Neural crest cell (in vitro differentiated cells): ENCODE data around the gene TSPAN12. TPM values are rescaled to one million over a fixed set of nuclear protein-coding genes. Genes with fewer than 3 reads are reported as not detected.

Experiments
- DNase-seq: peaks from one replicate; pipeline ENCODE4 v3.0.0; 2021; ENCODE audit warnings: low read depth, mixed read lengths, low spot score
- H3K27ac Mint-ChIP-seq: one replicate; pipeline ENCODE4 v1.8.0; 2021; ENCODE audit warnings: mild to moderate bottlenecking, mixed read lengths; ENCODE audit not compliant: unreplicated experiment
- H3K27me3 Mint-ChIP-seq: 2 replicates; pipeline ENCODE4 v1.8.0; 2021; ENCODE audit warnings: low read depth, mild to moderate bottlenecking, mixed read lengths
- H3K36me3 Mint-ChIP-seq: 2 replicates; pipeline ENCODE4 v1.8.0; 2021; ENCODE audit warnings: low read depth, mild to moderate bottlenecking, mixed read lengths
- H3K4me1 Mint-ChIP-seq: 2 replicates; pipeline ENCODE4 v1.8.0; 2021; ENCODE audit warnings: mixed read lengths
- H3K4me3 Mint-ChIP-seq: one replicate; pipeline ENCODE4 v1.8.0; 2021; ENCODE audit warnings: mild to moderate bottlenecking, mixed read lengths
- H3K9me3 Mint-ChIP-seq: 2 replicates; pipeline ENCODE4 v1.8.0; 2021; ENCODE audit warnings: mixed read lengths
- CTCF ChIP-seq: fragments of 200-600 bp; sonication (generic); conservative IDR thresholded peaks from 2 replicates; pipeline ENCODE4 v1.5.0; 2021; ENCODE audit warnings: antibody characterized with exemption, mild to moderate bottlenecking
- total RNA-seq: library from RNA; stranded (reverse); gene quantifications from 2 replicates; pipeline ENCODE4 v1.2.1, GENCODE V29; 2021

The TSPAN12 gene
- total RNA-seq, 1 donor from 2014 or later: 15.7 TPM

GRCh38 chr7:120774481-120774880, 83.5 kb downstream of the TSPAN12 start:
- H3K9me3 Mint-ChIP-seq: no peaks in the 10 kb centered on the region
- TF ChIP-seq CTCF: no peak
- no peak overlapping the region for H3K27ac Mint-ChIP-seq
- no peaks in the 10 kb centered on the region for H3K36me3 Mint-ChIP-seq
- no peak overlapping the region for H3K4me3 Mint-ChIP-seq
- DNase-seq: no peak
- H3K4me1 Mint-ChIP-seq: no peaks in the 10 kb centered on the region
- no peaks in the 10 kb centered on the region for H3K27me3 Mint-ChIP-seq

- H3K27ac Mint-ChIP-seq: no peak overlapping the region
- no peak for TF ChIP-seq CTCF
- no peaks in the 10 kb centered on the region for H3K36me3 Mint-ChIP-seq
- no peaks in the 10 kb centered on the region for H3K4me1 Mint-ChIP-seq
- H3K9me3 Mint-ChIP-seq: no peaks in the 10 kb centered on the region
- no peaks in the 10 kb centered on the region for H3K27me3 Mint-ChIP-seq
- no peak for DNase-seq
- no peak overlapping the region for H3K4me3 Mint-ChIP-seq
These were observed 87.7 kb downstream of the TSPAN12 start for GRCh38 chr7:120770206-120770605.

GRCh38 chr7:120760851-120761250, 97.1 kb downstream of the TSPAN12 start:
- TF ChIP-seq CTCF: no peak
- H3K27ac Mint-ChIP-seq: no peak overlapping the region
- no peak overlapping the region for H3K4me3 Mint-ChIP-seq
- no peaks in the 10 kb centered on the region for H3K9me3 Mint-ChIP-seq
- no peaks in the 10 kb centered on the region for H3K27me3 Mint-ChIP-seq
- H3K4me1 Mint-ChIP-seq: no peaks in the 10 kb centered on the region
- no peak for DNase-seq
- H3K36me3 Mint-ChIP-seq: no peaks in the 10 kb centered on the region

GRCh38 chr7:120760050-120760449, 97.9 kb downstream of the TSPAN12 start:
- Mint-ChIP-seq H3K27ac (no peak overlapping the region), H3K27me3 (no peaks in the 10 kb centered on the region), H3K36me3 (no peaks in the 10 kb centered on the region), H3K4me1 (no peaks in the 10 kb centered on the region), H3K9me3 (no peaks in the 10 kb centered on the region), H3K4me3 (no peak overlapping the region)
- no peak for TF ChIP-seq CTCF
- no peak for DNase-seq

- Mint-ChIP-seq H3K9me3 (no peaks in the 10 kb centered on the region), H3K27ac (no peak overlapping the region), H3K4me3 (no peak overlapping the region), H3K36me3 (no peaks in the 10 kb centered on the region), H3K27me3 (no peaks in the 10 kb centered on the region), H3K4me1 (peaks cover 25% of the 10 kb centered on the region)
- DNase-seq: no peak
- no peak for TF ChIP-seq CTCF
These were observed 114.8 kb downstream of the TSPAN12 start for GRCh38 chr7:120743128-120743527.

GRCh38 chr7:120742372-120742771, 115.6 kb downstream of the TSPAN12 start:
- no peak overlapping the region for H3K4me3 Mint-ChIP-seq
- no peak for TF ChIP-seq CTCF
- no peak for DNase-seq

More at GRCh38 chr7:120742372-120742771, 115.6 kb downstream of the TSPAN12 start:
- H3K27ac Mint-ChIP-seq: no peak overlapping the region
- H3K27me3 Mint-ChIP-seq: no peaks in the 10 kb centered on the region
- H3K9me3 Mint-ChIP-seq: no peaks in the 10 kb centered on the region
- no peaks in the 10 kb centered on the region for H3K36me3 Mint-ChIP-seq
- H3K4me1 Mint-ChIP-seq: peaks cover 25% of the 10 kb centered on the region
